RPMI8226 (cell line): Measurements from ENCODE around the gene PFKP.

Experiments
- DNase-seq: peaks from one replicate; pipeline ENCODE4 v3.0.0-alpha.2; 2015

Gene PFKP

GRCh38 chr10:3119796-3120459 lies 52.6 kb downstream of the PFKP start:
- DNase-seq: peak; percentile 19

- DNase-seq: no peak
Measured at GRCh38 chr10:3122034-3122433, 54.7 kb downstream of the PFKP start.

- no peak for DNase-seq
Measured at GRCh38 chr10:3122486-3123205, 55.3 kb downstream of the PFKP start.

- DNase-seq: no peak
Measured at GRCh38 chr10:3123571-3124411, 56.4 kb downstream of the PFKP start.

GRCh38 chr10:3124412-3125175 lies 57.2 kb downstream of the PFKP start:
- no peak for DNase-seq

- no peak for DNase-seq
Measured at GRCh38 chr10:3125527-3126170, 58.3 kb downstream of the PFKP start.

GRCh38 chr10:3126249-3126648 lies 58.9 kb downstream of the PFKP start:
- DNase-seq: no peak

GRCh38 chr10:3126741-3127346 lies 59.5 kb downstream of the PFKP start:
- DNase-seq: no peak

- DNase-seq: no peak
Measured at GRCh38 chr10:3127921-3128320, 60.6 kb downstream of the PFKP start.

GRCh38 chr10:3128379-3129130 lies 61.2 kb downstream of the PFKP start:
- DNase-seq: no peak

GRCh38 chr10:3129581-3130340 lies 62.4 kb downstream of the PFKP start:
- no peak for DNase-seq

GRCh38 chr10:3131098-3131497 lies 63.8 kb downstream of the PFKP start:
- DNase-seq: no peak

- no peak for DNase-seq
Measured at GRCh38 chr10:3132036-3133025, 65.0 kb downstream of the PFKP start.

- DNase-seq: no peak
Measured at GRCh38 chr10:3133948-3134347, 66.6 kb downstream of the PFKP start.

GRCh38 chr10:3135006-3135405 lies 67.7 kb downstream of the PFKP start:
- DNase-seq: no peak

- DNase-seq: no peak
Measured at GRCh38 chr10:3136336-3136735, 69.0 kb downstream of the PFKP start.

- no peak for DNase-seq
Measured at GRCh38 chr10:3136763-3137611, 69.6 kb downstream of the PFKP start.
